ENCODE measurements around the gene LRPAP1.
"Not testable (repeated sequence)": the region's sequence is repeated elsewhere in the genome, so short reads cannot be mapped to it uniquely, and the experiment has no call there.

The LRPAP1 gene

GRCh38 chr4:3470244-3471097 is 61.8 kb downstream of the LRPAP1 start:
- DNase-seq, result no peak

- DNase-seq, result no peak
These were observed 62.6 kb downstream of the LRPAP1 start for GRCh38 chr4:3469386-3470243.

- DNase-seq, result no peak
These were observed 63.4 kb downstream of the LRPAP1 start for GRCh38 chr4:3468804-3469203.

- DNase-seq, result no peak
These were observed 64.1 kb downstream of the LRPAP1 start for GRCh38 chr4:3468154-3468553.

GRCh38 chr4:3467601-3468031 is 64.6 kb downstream of the LRPAP1 start:
- no peak for DNase-seq

GRCh38 chr4:3466691-3467600 is 65.3 kb downstream of the LRPAP1 start:
- no peak for DNase-seq

GRCh38 chr4:3465698-3466671 is 66.2 kb downstream of the LRPAP1 start:
- no peak for DNase-seq

- DNase-seq, result no peak
These were observed 67.1 kb downstream of the LRPAP1 start for GRCh38 chr4:3464911-3465697.

- no peak for DNase-seq
These were observed 67.8 kb downstream of the LRPAP1 start for GRCh38 chr4:3464349-3464905.

GRCh38 chr4:3463556-3464348 is 68.5 kb downstream of the LRPAP1 start:
- DNase-seq, result no peak

GRCh38 chr4:3462790-3463415 is 69.3 kb downstream of the LRPAP1 start, which contains the start of gene DOK7:
Gene DOK7, plus strand, starts transcription at chr4:3463306. Its CDS starts 70 bp downstream, at chr4:3463376.
- no peak for DNase-seq

- DNase-seq, result no peak
These were observed 69.9 kb downstream of the LRPAP1 start for GRCh38 chr4:3462321-3462789.

GRCh38 chr4:3461515-3462291 is 70.5 kb downstream of the LRPAP1 start:
- no peak for DNase-seq

GRCh38 chr4:3460926-3461325 is 71.3 kb downstream of the LRPAP1 start:
- no peak for DNase-seq

- not testable (repeated sequence) for DNase-seq
These were observed 73.1 kb downstream of the LRPAP1 start for GRCh38 chr4:3459156-3459555.

- DNase-seq, result no peak
These were observed 73.9 kb downstream of the LRPAP1 start for GRCh38 chr4:3458371-3458770.

- DNase-seq, result not testable (repeated sequence)
These were observed 76.6 kb downstream of the LRPAP1 start for GRCh38 chr4:3455596-3455995.
